Fibroblast of peridontal ligament (primary cell): Measurements from ENCODE around the gene ARID5B.
"Not testable (repeated sequence)": the region's sequence is repeated elsewhere in the genome, so short reads cannot be mapped to it uniquely, and the experiment has no call there.

Experiments
- DNase-seq: peaks from one replicate; pipeline ENCODE4 v3.0.0-alpha.2; 2010; ENCODE audit errors: extremely low read depth

ARID5B gene

DNA sequence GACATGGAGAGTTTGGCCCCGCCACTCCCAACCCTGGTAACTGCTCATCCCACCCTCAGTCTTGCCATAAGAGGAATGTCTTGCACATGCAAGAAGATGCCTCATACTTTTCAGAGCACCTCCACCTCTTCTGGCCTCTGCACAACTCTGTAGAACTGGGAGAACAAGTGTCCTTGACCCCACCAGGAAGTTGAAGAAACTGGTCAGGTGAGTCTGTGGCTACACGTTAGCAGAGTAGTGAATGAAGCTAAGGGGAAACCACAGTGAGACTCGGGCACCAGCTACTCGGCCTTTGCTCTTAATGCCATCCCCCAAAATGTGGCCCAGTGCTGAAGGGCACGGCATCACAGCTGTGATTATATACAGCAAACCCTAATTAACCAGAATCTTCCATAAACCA is 110.1 kb downstream of the ARID5B start:
- DNase-seq = no peak

GRCh38 chr10:62012318-62012717 is 110.8 kb downstream of the ARID5B start:
- DNase-seq = no peak

- DNase-seq = no peak
These were observed 113.0 kb downstream of the ARID5B start for GRCh38 chr10:62014510-62014909.

GRCh38 chr10:62015994-62016393 is 114.5 kb downstream of the ARID5B start:
- DNase-seq = no peak

DNA sequence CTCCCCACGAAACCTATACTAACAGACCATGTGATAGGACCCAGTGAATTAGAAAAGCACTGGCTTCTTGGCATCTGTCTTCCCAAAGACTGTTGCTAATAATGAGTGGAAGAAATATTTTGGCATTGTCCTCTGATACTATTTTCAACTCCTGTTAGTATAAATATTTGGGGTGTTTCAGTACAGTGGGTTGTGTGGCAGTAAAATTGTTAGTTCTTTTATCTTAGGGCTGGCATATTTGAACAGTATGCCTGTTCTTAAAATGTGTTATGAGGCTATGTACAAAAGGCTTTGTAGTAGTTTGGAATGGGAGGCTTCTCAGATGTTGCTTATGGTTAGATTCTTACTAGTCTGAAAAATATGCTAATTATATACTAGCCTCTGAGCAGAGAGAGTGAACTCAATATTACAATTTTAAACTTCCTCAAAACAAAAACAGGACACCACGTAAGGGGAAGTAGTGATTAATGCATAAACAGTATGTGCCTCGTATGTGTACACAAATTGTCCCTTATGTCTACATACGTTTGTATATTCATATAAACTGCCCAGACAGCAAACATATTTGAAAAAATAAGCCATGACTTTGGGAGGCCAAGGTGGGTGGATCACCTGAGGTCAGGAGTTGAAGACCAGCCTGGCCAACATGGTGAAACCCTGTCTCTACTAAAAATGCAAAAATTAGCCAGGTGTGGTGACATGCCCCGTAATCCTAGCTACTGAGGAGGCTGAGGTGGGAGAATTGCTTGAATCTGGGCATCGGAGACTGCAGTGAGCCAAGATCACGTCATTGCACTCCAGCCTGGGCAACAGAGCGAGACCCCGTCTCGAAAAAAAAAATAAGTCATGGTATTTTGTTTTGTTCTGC is 115.4 kb downstream of the ARID5B start:
- DNase-seq = peak; percentile 60

DNA sequence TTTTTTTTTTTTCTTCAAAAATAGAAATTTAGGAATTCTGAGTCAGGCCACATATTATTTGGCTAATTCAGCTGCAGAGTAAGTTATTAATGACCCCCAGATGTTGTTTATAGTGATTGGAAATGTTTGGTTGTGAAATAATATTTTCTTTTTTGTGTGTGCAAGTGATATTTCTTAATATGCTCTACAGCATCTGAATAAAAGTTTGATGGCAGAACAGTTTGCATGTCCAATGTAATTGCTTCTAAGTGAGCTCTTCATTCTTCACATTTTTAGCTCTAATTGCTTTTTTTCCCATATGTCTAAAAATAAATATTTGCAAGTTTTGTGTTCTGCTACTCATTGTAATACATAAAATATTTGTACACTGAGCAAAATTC is 116.0 kb downstream of the ARID5B start:
- DNase-seq = peak; percentile 44

- no peak for DNase-seq
These were observed 116.8 kb downstream of the ARID5B start for GRCh38 chr10:62018131-62018911.

GRCh38 chr10:62019013-62019684 is 117.7 kb downstream of the ARID5B start:
- peak; percentile 44 for DNase-seq

- DNase-seq = peak; percentile 43
These were observed 118.3 kb downstream of the ARID5B start for GRCh38 chr10:62019685-62020359.

GRCh38 chr10:62021128-62021665 is 119.7 kb downstream of the ARID5B start:
- DNase-seq = peak; percentile 55

DNA sequence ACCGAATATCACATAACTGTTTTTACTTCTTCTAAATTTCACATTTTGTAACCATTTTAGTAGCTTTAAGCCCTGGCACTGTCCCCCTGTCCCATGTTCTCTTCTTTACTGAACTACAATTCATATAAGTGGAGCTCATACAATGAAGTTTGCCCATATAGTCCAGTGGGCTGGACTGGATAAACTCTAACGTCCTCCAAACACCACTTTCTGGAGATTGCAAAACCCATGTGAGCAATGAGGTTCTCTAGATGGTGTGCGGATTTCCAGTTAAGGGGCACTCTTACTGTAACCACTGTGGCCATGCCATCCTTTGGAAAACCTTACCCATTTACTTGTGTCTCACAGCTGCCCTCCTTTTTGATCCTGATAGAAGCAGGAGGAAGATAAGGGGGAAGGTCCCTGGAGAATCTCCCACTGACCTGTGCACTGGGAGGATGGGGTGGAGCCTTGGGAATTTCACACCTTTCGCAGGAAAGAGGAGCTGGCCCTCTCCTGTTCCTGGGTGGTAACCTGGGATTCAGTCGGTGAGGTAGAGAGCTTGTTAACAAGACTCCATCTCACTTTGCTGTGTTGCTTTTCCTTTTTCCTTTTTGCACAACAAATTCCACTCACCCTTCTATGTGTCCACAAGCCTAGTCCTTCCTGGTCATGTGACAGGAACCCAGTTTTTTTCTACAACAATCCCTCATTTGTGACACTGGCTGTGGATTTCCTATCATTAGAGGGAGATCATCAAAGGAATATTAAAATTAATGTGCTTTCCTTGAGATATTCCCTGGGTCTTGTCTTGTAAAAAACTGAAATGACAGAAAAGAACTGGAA is 120.7 kb downstream of the ARID5B start:
- no peak for DNase-seq

- DNase-seq = no peak
These were observed 121.3 kb downstream of the ARID5B start for GRCh38 chr10:62022830-62023229.

DNA sequence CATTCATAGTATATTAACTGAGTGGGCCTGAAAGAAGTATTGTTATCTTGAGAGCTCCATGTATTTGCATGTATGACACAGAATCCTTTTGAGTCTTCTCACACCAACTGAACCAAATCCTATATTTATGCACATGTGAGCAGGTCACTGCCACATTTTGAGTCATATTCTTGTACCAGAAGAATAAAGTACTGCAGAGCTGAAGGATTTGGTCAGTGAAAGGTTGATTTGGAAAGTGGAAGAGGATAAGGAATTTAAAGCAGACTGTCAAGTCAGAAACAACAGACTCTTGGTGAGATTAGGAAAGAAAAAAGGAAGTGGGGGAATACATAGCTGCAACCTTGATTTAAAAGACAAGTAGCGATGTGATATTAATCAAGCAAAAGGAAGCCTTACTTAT is 121.8 kb downstream of the ARID5B start:
- DNase-seq = no peak

DNA sequence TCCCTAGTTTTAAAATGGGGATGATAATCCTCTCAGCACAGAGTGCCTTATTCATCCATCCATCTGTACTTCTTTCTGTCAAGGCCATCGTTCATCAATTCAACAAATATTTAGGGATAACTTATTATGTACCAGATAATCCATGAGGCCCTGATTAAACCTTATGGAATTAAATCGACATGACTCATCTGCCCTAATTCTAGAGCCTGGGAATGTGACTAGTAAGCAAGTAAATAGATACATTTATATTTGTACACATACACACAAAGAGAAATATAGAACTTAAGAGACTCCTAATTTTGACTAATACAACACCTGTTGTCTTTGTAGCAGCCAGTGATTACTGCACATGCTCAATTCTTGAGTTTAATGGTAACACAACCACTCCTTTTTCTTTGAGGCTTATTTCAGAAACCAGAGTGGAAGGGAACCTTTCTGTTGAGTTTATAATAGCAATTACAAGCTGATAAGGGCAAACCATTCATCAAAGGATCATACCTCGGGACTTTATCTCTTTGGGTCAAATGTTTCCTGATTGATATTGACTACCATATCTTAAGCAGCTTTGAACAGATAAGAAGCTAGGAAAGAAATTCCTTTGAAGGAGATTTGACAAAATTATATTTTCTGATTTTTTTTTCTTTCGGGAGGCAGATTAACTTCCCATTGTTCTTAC is 122.7 kb downstream of the ARID5B start:
- no peak for DNase-seq

GRCh38 chr10:62025134-62025794 is 123.8 kb downstream of the ARID5B start:
- no peak for DNase-seq

DNA sequence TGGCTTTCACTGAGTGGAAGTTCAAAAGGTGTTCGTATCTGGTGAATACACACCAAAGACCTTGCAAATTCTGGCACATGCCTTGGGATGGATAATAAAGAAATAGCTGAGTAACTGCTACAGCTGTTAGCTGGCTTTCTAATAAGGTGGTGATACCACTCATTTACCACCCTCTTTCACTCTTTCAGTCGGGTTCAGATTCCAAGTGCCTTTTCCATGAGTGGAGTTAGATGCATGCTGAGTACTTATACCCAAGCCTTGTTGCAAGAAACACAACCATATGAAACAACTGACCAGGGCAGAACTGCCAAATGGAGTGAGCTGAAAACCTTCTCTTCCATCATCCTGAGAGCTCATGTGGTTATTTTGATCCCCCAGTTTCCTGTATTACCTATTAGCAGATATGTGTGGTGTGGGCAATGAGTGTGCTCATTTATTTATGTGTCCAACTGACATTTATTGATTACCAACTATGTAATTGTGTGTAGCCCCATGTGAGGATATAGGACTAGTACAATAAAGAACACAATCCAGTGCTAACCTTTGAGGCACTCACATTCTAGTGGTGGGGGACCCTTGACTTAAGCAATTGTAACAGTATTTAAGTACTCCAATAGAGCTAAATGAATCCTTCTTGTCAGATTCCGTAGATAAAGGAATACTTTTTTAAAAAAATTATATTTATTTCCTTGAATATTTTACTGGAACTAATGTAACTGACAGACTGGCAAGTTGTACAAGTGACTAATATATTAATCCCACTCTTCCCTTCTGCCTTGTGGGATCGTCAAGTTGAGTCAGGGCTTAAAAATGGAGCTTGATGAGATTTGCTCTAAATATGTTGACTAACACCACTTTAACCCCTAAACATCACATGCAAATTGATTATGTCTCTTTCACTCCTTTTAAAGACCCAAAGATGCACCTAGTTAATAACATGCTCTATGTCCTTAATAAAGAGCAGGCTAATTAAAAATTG is 124.7 kb downstream of the ARID5B start:
- DNase-seq = peak; percentile 48

DNA sequence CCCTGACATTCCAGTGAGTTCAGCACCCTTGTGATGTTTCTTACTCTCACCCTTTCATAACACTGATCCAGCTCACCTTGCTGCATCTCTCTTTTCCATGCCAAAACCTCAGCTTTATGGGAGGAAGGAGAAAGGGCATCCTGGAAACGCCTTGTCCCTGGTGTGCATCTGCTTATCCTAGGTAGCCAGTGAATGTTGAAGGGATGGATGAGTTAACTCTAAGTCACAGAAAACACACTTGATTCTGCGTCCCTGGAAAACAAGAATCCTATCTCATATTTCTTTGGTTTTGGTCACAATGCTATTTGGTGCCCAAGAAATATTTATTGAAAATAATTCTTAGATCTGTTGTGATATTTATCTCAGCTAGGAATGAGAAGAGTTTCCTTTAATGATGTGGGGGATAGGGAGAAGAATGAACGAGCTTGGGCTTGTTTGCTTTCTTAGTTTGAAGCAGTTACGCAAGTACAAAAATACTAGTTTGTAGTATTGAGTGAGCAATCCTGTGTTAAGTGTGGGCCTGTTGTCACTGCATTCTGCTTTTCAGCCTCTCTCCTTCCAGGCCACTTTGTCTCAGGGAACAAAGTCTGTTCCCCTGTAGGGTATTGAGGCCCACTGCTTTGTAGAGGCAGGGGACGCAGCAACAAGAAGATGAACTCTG is 126.5 kb downstream of the ARID5B start:
- DNase-seq = peak; percentile 50

DNA sequence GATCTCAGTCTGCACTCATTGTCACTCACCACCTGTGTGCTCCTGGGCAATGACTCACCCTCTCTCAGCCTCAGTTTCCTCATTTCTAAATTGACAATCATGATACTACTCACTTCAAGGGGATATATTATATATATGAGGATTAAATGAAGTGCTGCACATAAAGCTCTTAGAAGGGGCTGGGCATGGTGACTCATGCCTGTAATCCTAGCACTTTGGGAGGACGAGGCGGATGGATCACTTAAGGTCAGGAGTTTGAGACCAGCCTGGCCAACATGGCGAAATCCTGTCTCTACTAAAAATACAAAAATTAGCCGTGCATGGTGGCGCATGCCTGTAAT is 127.0 kb downstream of the ARID5B start:
- not testable (repeated sequence) for DNase-seq
